IPS-18a (cell line): ENCODE results near the gene C20orf144.

Experiments used
- H3K27ac ChIP-seq: one replicate; pipeline ENCODE4 v1.5.1; 2013; ENCODE audit warnings: low read length
- H3K27me3 ChIP-seq: one replicate; pipeline ENCODE4 v1.6.1; 2013; ENCODE audit warnings: mild to moderate bottlenecking, low read length; ENCODE audit not compliant: control insufficient read depth, insufficient read depth
- H3K36me3 ChIP-seq: one replicate; pipeline ENCODE4 v1.6.1; 2013; ENCODE audit warnings: low read depth, low read length; ENCODE audit not compliant: control insufficient read depth
- H3K4me1 ChIP-seq: one replicate; pipeline ENCODE4 v1.6.1; 2013; ENCODE audit warnings: low read depth, low read length; ENCODE audit not compliant: control insufficient read depth
- H3K4me3 ChIP-seq: one replicate; pipeline ENCODE4 v1.5.1; 2013; ENCODE audit warnings: low read length
- H3K9ac ChIP-seq: one replicate; pipeline ENCODE4 v1.6.1; 2013; ENCODE audit warnings: mild to moderate bottlenecking, low read length, moderate library complexity
- H3K9me3 ChIP-seq: one replicate; pipeline ENCODE4 v1.6.1; 2013; ENCODE audit warnings: low read depth, low read length; ENCODE audit not compliant: control insufficient read depth

Gene C20orf144

DNA sequence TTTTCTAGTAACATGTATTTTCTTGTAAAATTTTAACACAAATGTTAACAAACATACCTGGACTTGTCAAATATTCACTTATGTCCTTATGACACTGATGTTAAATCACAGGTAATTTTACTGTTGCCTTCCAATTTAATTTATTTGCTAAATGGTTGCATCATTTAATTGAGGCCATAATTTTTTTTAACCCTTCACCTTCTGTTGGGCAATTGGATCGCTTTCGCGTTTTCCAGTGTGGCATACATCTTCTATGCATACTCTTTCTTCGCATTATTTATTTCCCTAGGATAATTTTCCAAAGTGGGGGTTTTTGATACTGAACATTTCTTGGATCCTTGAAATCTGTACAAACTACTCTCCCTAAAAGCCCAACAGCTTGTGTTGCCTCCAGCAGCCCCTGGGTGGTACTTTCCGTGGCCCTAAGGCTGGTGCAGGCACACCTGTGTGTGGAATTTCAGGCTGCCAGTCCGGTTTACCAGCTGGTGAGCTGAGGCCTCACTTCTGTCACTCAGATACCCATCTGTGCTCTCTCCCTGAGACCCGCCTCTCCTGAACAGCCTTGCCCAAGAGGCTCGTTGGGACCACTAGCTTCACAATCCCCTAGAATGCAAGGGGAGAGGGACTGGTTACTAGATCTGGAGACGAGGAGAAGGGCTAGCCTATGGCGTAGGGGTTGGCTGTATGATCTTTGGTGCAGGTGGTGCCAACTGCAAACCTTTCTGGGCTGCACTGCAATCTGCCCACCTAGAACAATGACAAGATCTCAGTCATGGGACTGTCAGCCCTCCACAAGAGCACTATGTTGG, 11.2 kb upstream of the C20orf144 start:
- H3K36me3 ChIP-seq = no peaks in the 10 kb centered on the region
- no peak overlapping the region for H3K4me3 ChIP-seq
- no peak overlapping the region for H3K9ac ChIP-seq
- no peaks in the 10 kb centered on the region for H3K4me1 ChIP-seq
- H3K27ac ChIP-seq = no peak overlapping the region
- H3K27me3 ChIP-seq = no peaks in the 10 kb centered on the region
- H3K9me3 ChIP-seq = no peaks in the 10 kb centered on the region

GRCh38 chr20:33651562-33652048, 10.5 kb upstream of the C20orf144 start:
- no peaks in the 10 kb centered on the region for H3K9me3 ChIP-seq
- H3K36me3 ChIP-seq = no peaks in the 10 kb centered on the region
- H3K4me1 ChIP-seq = no peaks in the 10 kb centered on the region
- H3K9ac ChIP-seq = no peak overlapping the region
- H3K27me3 ChIP-seq = no peaks in the 10 kb centered on the region
- H3K27ac ChIP-seq = no peak overlapping the region
- no peak overlapping the region for H3K4me3 ChIP-seq

DNA sequence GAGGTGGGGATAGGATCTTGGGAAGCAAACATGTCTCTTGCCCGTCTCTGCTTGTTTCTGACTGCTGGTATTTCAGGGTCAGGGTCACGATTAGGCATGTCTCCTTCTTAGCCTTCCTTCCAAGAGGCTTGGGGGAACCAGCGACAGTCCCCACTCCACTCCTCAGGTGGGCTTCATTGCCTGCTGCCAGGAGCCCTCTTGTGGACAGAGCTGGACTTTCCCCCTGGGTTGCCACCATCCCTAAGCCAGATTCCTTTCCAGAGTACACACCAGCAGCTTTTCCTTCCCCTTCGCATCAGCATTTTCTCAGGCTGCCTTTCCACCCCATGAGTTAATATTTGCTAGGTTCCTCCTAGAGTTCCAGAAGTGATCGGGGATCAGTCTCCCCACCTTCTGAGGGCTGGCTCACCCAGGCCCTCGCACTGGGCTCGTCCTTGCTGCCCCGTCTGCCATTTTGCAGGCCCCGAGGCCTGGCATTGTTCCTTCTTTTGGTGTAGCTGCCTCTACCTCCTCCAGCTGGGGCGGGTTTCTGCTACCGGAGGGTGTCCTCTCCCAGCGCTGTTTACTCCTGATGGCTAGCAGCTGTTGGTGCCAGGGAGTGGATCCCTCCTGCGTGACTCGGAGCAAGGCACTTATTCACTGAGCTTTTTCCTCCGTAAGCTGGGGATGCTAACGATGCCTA, 8.8 kb upstream of the C20orf144 start:
- Histone ChIP-seq H3K4me1 (no peaks in the 10 kb centered on the region), H3K27me3 (no peaks in the 10 kb centered on the region), H3K4me3 (no peak overlapping the region), H3K27ac (no peak overlapping the region), H3K36me3 (peaks cover 6% of the 10 kb centered on the region), H3K9me3 (no peaks in the 10 kb centered on the region), H3K9ac (no peak overlapping the region)

- H3K27ac ChIP-seq = no peak overlapping the region
- H3K27me3 ChIP-seq = no peaks in the 10 kb centered on the region
- no peak overlapping the region for H3K4me3 ChIP-seq
- no peak overlapping the region for H3K9ac ChIP-seq
- H3K36me3 ChIP-seq = peaks cover 6% of the 10 kb centered on the region
- H3K4me1 ChIP-seq = no peaks in the 10 kb centered on the region
- H3K9me3 ChIP-seq = no peaks in the 10 kb centered on the region
These were observed 8.1 kb upstream of the C20orf144 start for GRCh38 chr20:33653900-33654596.

GRCh38 chr20:33654680-33655161, 7.4 kb upstream of the C20orf144 start:
- Histone ChIP-seq H3K27me3 (no peaks in the 10 kb centered on the region), H3K9me3 (no peaks in the 10 kb centered on the region), H3K36me3 (peaks cover 6% of the 10 kb centered on the region), H3K9ac (no peak overlapping the region), H3K4me3 (no peak overlapping the region), H3K27ac (no peak overlapping the region), H3K4me1 (no peaks in the 10 kb centered on the region)

- H3K36me3 ChIP-seq = peaks cover 6% of the 10 kb centered on the region
- no peak overlapping the region for H3K4me3 ChIP-seq
- no peaks in the 10 kb centered on the region for H3K4me1 ChIP-seq
- no peaks in the 10 kb centered on the region for H3K27me3 ChIP-seq
- no peaks in the 10 kb centered on the region for H3K9me3 ChIP-seq
- no peak overlapping the region for H3K27ac ChIP-seq
- H3K9ac ChIP-seq = no peak overlapping the region
These were observed 7.0 kb upstream of the C20orf144 start for GRCh38 chr20:33655164-33655563.

DNA sequence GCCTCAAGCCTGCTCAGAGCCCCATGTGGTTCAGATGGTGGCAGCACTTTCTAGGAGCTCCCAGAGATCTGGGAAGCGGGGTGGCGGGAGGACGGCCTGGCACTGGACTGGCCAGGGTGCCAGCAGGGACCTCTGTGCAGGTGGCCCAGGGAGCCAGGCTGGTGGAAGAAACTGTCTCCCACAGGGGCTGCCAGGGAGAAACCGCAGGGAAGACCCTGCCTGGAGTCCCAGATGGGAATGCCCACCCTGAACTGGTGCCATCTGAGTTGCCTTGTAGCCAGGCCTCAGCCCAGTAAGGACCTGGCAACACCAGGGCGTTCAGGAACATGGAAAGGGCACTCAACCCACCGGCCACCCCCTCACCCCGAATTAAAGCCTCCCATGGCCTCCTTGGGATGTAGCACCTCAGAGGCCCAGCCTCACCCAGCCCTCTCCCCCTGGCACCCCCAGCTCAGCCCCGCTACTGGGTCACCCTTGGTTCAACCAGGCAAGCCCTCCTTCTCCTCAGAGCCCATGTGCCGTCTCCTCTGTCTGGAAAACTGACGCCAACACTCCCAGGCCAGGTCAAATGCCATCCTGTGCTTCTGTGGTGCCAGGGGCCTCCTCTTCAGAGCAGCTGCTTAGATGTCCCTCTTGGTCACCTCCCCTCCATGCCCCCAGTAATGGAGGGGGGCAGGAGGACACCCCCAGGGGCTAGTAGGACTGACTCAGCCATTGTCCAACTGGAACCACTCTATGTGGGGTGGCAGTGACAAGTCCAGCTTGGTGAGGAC, 5.9 kb upstream of the C20orf144 start:
- H3K9me3 ChIP-seq = no peaks in the 10 kb centered on the region
- H3K4me3 ChIP-seq = no peak overlapping the region
- no peak overlapping the region for H3K27ac ChIP-seq
- H3K36me3 ChIP-seq = peaks cover 6% of the 10 kb centered on the region
- no peaks in the 10 kb centered on the region for H3K4me1 ChIP-seq
- no peak overlapping the region for H3K9ac ChIP-seq
- H3K27me3 ChIP-seq = no peaks in the 10 kb centered on the region

- H3K9me3 ChIP-seq = no peaks in the 10 kb centered on the region
- no peaks in the 10 kb centered on the region for H3K27me3 ChIP-seq
- H3K9ac ChIP-seq = no peak overlapping the region
- H3K4me1 ChIP-seq = no peaks in the 10 kb centered on the region
- H3K4me3 ChIP-seq = no peak overlapping the region
- peaks cover 6% of the 10 kb centered on the region for H3K36me3 ChIP-seq
- H3K27ac ChIP-seq = no peak overlapping the region
These were observed 5.1 kb upstream of the C20orf144 start for GRCh38 chr20:33656783-33657703.

- Histone ChIP-seq H3K36me3 (peaks cover 6% of the 10 kb centered on the region), H3K9me3 (no peaks in the 10 kb centered on the region), H3K4me1 (no peaks in the 10 kb centered on the region), H3K27ac (no peak overlapping the region), H3K9ac (no peak overlapping the region), H3K27me3 (no peaks in the 10 kb centered on the region), H3K4me3 (no peak overlapping the region)
These were observed 4.4 kb upstream of the C20orf144 start for GRCh38 chr20:33657704-33658095.

DNA sequence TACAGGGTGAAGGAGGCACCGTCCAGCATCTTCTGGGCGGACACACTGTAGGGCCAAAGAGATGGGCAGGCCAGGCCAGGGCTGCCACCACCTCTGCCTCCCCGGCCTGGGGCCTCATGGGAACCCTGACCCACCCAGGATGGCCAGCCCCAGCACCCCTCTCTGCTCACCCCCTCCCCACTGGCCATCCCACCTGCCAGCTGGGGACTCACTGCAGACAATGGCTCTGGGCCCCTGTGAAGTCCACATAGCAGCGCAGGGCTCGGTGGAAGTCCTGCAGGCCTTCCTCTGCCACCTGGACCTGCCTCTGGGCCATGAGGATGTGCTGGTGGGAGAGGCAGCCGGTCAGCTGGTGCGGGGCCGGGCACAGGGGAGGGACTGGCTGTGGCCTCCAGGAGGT, 3.6 kb upstream of the C20orf144 start:
- no peaks in the 10 kb centered on the region for H3K9me3 ChIP-seq
- no peaks in the 10 kb centered on the region for H3K27me3 ChIP-seq
- peaks cover 3% of the 10 kb centered on the region for H3K4me1 ChIP-seq
- no peak overlapping the region for H3K27ac ChIP-seq
- no peak overlapping the region for H3K4me3 ChIP-seq
- H3K9ac ChIP-seq = no peak overlapping the region
- peaks cover 6% of the 10 kb centered on the region for H3K36me3 ChIP-seq
